Upper lobe of right lung (tissue), 1 donor: Measurements from ENCODE around the gene NINL. TPM values are rescaled to one million over a fixed set of nuclear protein-coding genes. Genes with fewer than 3 reads are reported as not detected.

Experiments used
- ATAC-seq: fragments of 200-7000 bp; cut with Tn5 transposase; one replicate; pipeline ENCODE4 v1.9.1; 2020; ENCODE audit warnings: mild to moderate bottlenecking, moderate library complexity
- DNase-seq: peaks from one replicate; pipeline ENCODE4 v3.0.0-alpha.2; 2020
- H3K27ac ChIP-seq: fragments of 200-600 bp; one replicate; pipeline ENCODE4 v1.8.0; 2022
- H3K27me3 ChIP-seq: fragments of 200-600 bp; one replicate; pipeline ENCODE4 v1.8.0; 2022; ENCODE audit warnings: mild to moderate bottlenecking
- H3K36me3 ChIP-seq: fragments of 200-600 bp; one replicate; pipeline ENCODE4 v1.8.0; 2022
- H3K4me1 ChIP-seq: fragments of 200-600 bp; one replicate; pipeline ENCODE4 v1.8.0; 2022
- H3K4me3 ChIP-seq: fragments of 200-600 bp; one replicate; pipeline ENCODE4 v1.8.0; 2022; ENCODE audit warnings: mild to moderate bottlenecking
- H3K9me3 ChIP-seq: fragments of 200-600 bp; one replicate; pipeline ENCODE4 v1.8.0; 2022
- CTCF ChIP-seq: fragments of 200-600 bp; IDR thresholded peaks from one replicate; pipeline ENCODE4 v1.8.0; 2022; ENCODE audit warnings: antibody characterized with exemption
- intact Hi-C: fragments of 100-400 bp; cut with DNase I; formaldehyde crosslinking; loops from one replicate; pipeline ENCODE4 v1.11.0; 2022
- total RNA-seq: library from RNA; stranded (reverse); fragmentation: NEBNext Ultra II Directional; extraction: Animal tissue kit (Norgen Biotek cat#: 25700); gene quantifications from one replicate; pipeline ENCODE4 v1.2.1, GENCODE V29; 2021
- donor health status: DM: no; HTN: yes; CAD: no; lungs with severe emphysema.

NINL gene
- total RNA-seq, 1 donor from 2014 or later, result 13.2 TPM

DNA sequence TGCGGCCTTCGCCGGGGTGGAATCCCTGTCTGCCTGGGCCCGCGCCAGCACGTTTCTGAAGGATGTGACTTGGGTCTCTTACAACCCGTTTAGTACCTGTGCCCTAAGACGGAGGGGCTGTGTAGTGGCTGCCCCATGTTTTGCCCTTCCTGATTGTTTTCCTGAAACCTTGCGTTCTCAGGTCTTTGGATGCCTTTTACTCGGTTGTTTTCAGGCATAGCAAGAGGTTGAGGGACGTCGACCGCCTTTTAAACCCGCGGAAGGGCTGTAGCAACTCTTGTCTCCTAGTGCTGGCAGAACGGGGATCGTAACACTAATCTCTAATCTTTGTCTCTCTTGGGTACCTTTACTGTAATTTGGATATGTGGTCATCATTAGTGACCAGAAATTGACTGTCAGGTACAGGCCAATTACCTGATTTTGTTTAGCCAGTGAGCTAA, 39.2 kb upstream of the NINL start:
- H3K27me3 ChIP-seq, result no peaks in the 10 kb centered on the region
- peaks cover 17% of the 10 kb centered on the region for H3K4me1 ChIP-seq
- no peak for ATAC-seq
- DNase-seq, result no peak
- peak overlapping the region; percentile 66 for H3K4me3 ChIP-seq
- no peaks in the 10 kb centered on the region for H3K9me3 ChIP-seq
- no peak for TF ChIP-seq CTCF
- intact Hi-C loops, result no loop called here
- peak overlapping the region; percentile 94 for H3K27ac ChIP-seq
- no peaks in the 10 kb centered on the region for H3K36me3 ChIP-seq

GRCh38 chr20:25623736-25624499, 38.6 kb upstream of the NINL start, which contains the start of gene NANP:
Gene NANP (minus strand): TSS chr20:25624014. CDS start chr20:25623948, 66 bp downstream.
- H3K36me3 ChIP-seq, result no peaks in the 10 kb centered on the region
- H3K4me1 ChIP-seq, result peaks cover 19% of the 10 kb centered on the region
- no peaks in the 10 kb centered on the region for H3K9me3 ChIP-seq
- DNase-seq (peak; percentile 98), ATAC-seq (peak; percentile 93)
- intact Hi-C loops, result no loop called here
- H3K27me3 ChIP-seq, result no peaks in the 10 kb centered on the region
- peak within 1 kb of the TSS; percentile 66 for H3K4me3 ChIP-seq
- TF ChIP-seq CTCF, result no peak
- peak within 1 kb of the TSS; percentile 94 for H3K27ac ChIP-seq

DNA sequence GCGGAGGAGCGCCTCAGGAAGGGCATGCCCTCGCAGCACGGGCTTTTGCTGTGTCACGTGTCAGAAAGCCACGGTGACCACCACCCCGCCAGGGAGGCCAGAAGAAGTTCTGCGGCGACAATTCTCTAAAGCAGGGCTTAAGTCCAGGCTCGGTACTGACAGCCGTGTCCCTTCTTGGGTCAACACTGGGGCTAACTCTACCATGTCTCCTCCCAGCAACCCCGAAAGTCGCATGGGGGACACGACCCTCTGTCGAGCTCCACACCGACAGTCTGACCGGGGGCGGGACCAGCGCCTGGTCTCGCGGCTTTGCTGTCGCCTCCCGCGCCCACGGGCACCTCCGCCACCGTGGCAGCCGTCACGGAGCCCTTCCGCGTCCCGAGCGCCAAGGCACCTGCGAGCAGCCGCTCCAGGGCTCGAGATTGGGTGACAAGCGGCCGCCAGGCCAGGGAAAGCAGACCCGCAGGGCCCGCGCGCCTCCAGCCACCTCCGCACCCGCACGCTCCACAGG, 37.9 kb upstream of the NINL start:
- H3K36me3 ChIP-seq, result no peaks in the 10 kb centered on the region
- peak; percentile 45 for ATAC-seq
- peak overlapping the region; percentile 94 for H3K27ac ChIP-seq
- H3K4me1 ChIP-seq, result peaks cover 19% of the 10 kb centered on the region
- intact Hi-C loops, result no loop called here
- H3K9me3 ChIP-seq, result no peaks in the 10 kb centered on the region
- peak; percentile 80 for DNase-seq
- H3K4me3 ChIP-seq, result peak overlapping the region; percentile 66
- no peak for TF ChIP-seq CTCF
- no peaks in the 10 kb centered on the region for H3K27me3 ChIP-seq

- H3K4me1 ChIP-seq, result peaks cover 19% of the 10 kb centered on the region
- peak overlapping the region; percentile 66 for H3K4me3 ChIP-seq
- ATAC-seq (no peak), DNase-seq (no peak)
- no peaks in the 10 kb centered on the region for H3K9me3 ChIP-seq
- TF ChIP-seq CTCF, result no peak
- H3K27ac ChIP-seq, result peak overlapping the region; percentile 94
- intact Hi-C loops, result no loop called here
- no peaks in the 10 kb centered on the region for H3K36me3 ChIP-seq
- no peaks in the 10 kb centered on the region for H3K27me3 ChIP-seq
These were observed 37.3 kb upstream of the NINL start for GRCh38 chr20:25622450-25623224.

DNA sequence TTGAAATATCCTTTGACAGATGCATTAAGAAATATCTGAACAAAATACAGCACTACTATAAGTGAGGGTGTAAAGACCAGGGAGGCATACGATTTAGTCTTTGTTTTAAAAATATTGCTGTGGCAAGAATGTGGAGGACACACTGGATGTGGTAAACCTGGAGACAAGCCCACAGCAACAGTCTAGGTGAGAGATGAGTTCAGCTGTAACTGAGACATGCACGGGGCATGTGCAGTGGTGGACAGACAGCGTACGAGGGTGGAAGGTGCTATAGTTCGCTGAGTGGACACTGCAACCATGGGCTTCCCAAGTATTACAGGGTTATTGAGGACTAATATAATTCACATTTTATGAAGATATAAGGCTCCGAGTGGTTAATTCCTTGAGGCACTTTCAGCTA, 36.7 kb upstream of the NINL start:
- Histone ChIP-seq H3K27ac (no peak overlapping the region), H3K27me3 (no peaks in the 10 kb centered on the region), H3K9me3 (no peaks in the 10 kb centered on the region), H3K36me3 (no peaks in the 10 kb centered on the region), H3K4me1 (peaks cover 19% of the 10 kb centered on the region), H3K4me3 (peak overlapping the region; percentile 66)
- TF ChIP-seq CTCF, result no peak
- intact Hi-C loops, result no loop called here
- ATAC-seq (no peak), DNase-seq (no peak)
